A549 treated with Mapracorat at 1 μM for 4 hours (cell line): Measurements from ENCODE around the gene AP4E1. TPM values are rescaled to one million over a fixed set of nuclear protein-coding genes. Genes with fewer than 3 reads are reported as not detected.

ENCODE experiments used
- total RNA-seq: library from RNA; stranded (reverse); fragments of 200-300 nt; extraction: Qiagen RNA extraction; gene quantifications from 5 replicates; pipeline ENCODE4 v1.2.3, GENCODE V29; 2022

Gene AP4E1
- total RNA-seq: 7.1 to 9.1 TPM (median 9.1 TPM) in 5 replicates

GRCh38 chr15:50908209-50909009, at the start of gene AP4E1:
TSS of gene AP4E1 (plus strand) at chr15:50908683. CDS start at chr15:50908779, 96 bp downstream.

Other genes with a start within 250 kb of the AP4E1 start
- 19.2 to 24.5 TPM (median 23.5 TPM) in 5 replicates for gene TRPM7, start 221.9 kb upstream of the AP4E1 start, total RNA-seq
- 77.1 to 103 TPM (median 92.1 TPM) in 5 replicates for gene SPPL2A, start 143.0 kb upstream of the AP4E1 start, total RNA-seq
- 23.0 to 30.6 TPM (median 25.9 TPM) in 5 replicates for gene TNFAIP8L3, start 186.2 kb downstream of the AP4E1 start, total RNA-seq